GM18505 (cell line): ENCODE measurements around the gene TRMT1L.
"Not testable (repeated sequence)": the region's sequence is repeated elsewhere in the genome, so short reads cannot be mapped to it uniquely, and the experiment has no call there.

Experiments
- ATAC-seq: cut with Tn5 transposase; IDR thresholded peaks from one replicate; pipeline ENCODE4 v1.9.1; 2021; ENCODE audit not compliant: unreplicated experiment
- POLR2A ChIP-seq: IDR thresholded peaks from 4 replicates; pipeline ENCODE4 v1.6.1; 2011; ENCODE audit warnings: borderline replicate concordance; ENCODE audit not compliant: insufficient read depth, insufficient read length; ENCODE audit errors: extremely low read depth

Gene TRMT1L

GRCh38 chr1:185156854-185157598 lies at the start of gene TRMT1L, which contains the start of gene SWT1:
TRMT1L (minus strand) TSS chr1:185156953; CDS start chr1:185156712, 241 bp downstream.
SWT1 (plus strand) TSS chr1:185157167; CDS start chr1:185160842, 3,675 bp downstream.
- TF ChIP-seq POLR2A, result peak; percentile 96
- peak; percentile 90 for ATAC-seq

GRCh38 chr1:185200889-185201288 lies 44.1 kb upstream of the TRMT1L start:
- ATAC-seq, result no peak
- no peak for TF ChIP-seq POLR2A

GRCh38 chr1:185198712-185199111 lies 42.0 kb upstream of the TRMT1L start:
- not testable (repeated sequence) for ATAC-seq

- no peak for ATAC-seq
- no peak for TF ChIP-seq POLR2A
Observed at GRCh38 chr1:185193756-185194155, 37.0 kb upstream of the TRMT1L start.

GRCh38 chr1:185170291-185170848 lies 13.6 kb upstream of the TRMT1L start:
- TF ChIP-seq POLR2A, result no peak
- ATAC-seq, result peak; percentile 89

GRCh38 chr1:185166106-185166505 lies 9.4 kb upstream of the TRMT1L start:
- no peak for ATAC-seq
- no peak for TF ChIP-seq POLR2A

GRCh38 chr1:185162491-185162890 lies 5.7 kb upstream of the TRMT1L start:
- ATAC-seq, result no peak

GRCh38 chr1:185159966-185160365 lies 3.2 kb upstream of the TRMT1L start:
- no peak for ATAC-seq
- no peak for TF ChIP-seq POLR2A

More at GRCh38 chr1:185162491-185162890, 5.7 kb upstream of the TRMT1L start:
- no peak for TF ChIP-seq POLR2A

- no peak for ATAC-seq
- no peak for TF ChIP-seq POLR2A
Observed at GRCh38 chr1:185158800-185159199, 2.0 kb upstream of the TRMT1L start.

GRCh38 chr1:185157599-185158412 lies 1.1 kb upstream of the TRMT1L start:
- TF ChIP-seq POLR2A, result peak; percentile 42
- ATAC-seq, result no peak

GRCh38 chr1:185156288-185156853 lies 382 bp downstream of the TRMT1L start:
- TF ChIP-seq POLR2A, result no peak
- ATAC-seq, result peak; percentile 30

GRCh38 chr1:185155600-185156287 lies 1.0 kb downstream of the TRMT1L start:
- no peak for TF ChIP-seq POLR2A
- ATAC-seq, result no peak
